Mucosa of descending colon (tissue), 3 donors: ENCODE results near the gene MTUS2. TPM values are rescaled to one million over a fixed set of nuclear protein-coding genes. Genes with fewer than 3 reads are reported as not detected.

Experiments
- total RNA-seq, 3 donors: library from RNA; stranded (reverse); fragmentation: NEBNext Ultra II Directional in 2 of 3; extraction: Animal tissue kit (Norgen Biotek cat#: 25700) in 2 of 3; gene quantifications; one replicate each; pipeline versions ENCODE4 v1.2.1 to v1.2.4, GENCODE V29; 2021 to 2023
- donor health status: DM: no; HTN: no; CAD: no; lungs with moderate emphysema.
- donor health status: DM: no; HTN: no; CAD: no.
- donor health status: DM: no; HTN: yes; CAD: no.

MTUS2 gene
- total RNA-seq, 3 donors from 2014 or later, result 0.09 to 0.85 (median 0.60) TPM

Other genes starting within 250 kb of the MTUS2 start
- 10 to 100 TPM; 56.9 to 68.4 (median 60.2) TPM for gene POMP, start 161.2 kb upstream of the MTUS2 start, total RNA-seq
- 10 to 100 TPM; 43.0 to 65.5 (median 46.3) TPM for gene SLC46A3, start 101.4 kb upstream of the MTUS2 start, total RNA-seq